Mucosa of rectum (tissue), 2 donors: Measurements from ENCODE around the gene CD36.

ENCODE experiments used
- H3K27ac ChIP-seq, 2 donors: one replicate each; pipeline ENCODE4 v1.7.0; 2013; ENCODE audit warnings: inconsistent platforms in 2 of 2, low read depth in 2 of 2, low read length in 2 of 2
- H3K27me3 ChIP-seq, 2 donors: one replicate each; pipeline ENCODE4 v1.7.0; 2013; ENCODE audit warnings: low read length in 2 of 2; ENCODE audit not compliant: control insufficient read depth in 2 of 2, insufficient read depth in 2 of 2
- H3K36me3 ChIP-seq, 2 donors: one replicate each; pipeline ENCODE4 v1.7.0; 2013; ENCODE audit warnings: low read length in 2 of 2; ENCODE audit not compliant: control insufficient read depth in 2 of 2, insufficient read depth in 2 of 2
- H3K4me1 ChIP-seq, 2 donors: one replicate each; pipeline ENCODE4 v1.7.0; 2013; ENCODE audit warnings: low read length in 2 of 2, mild to moderate bottlenecking in 1 of 2; ENCODE audit not compliant: control insufficient read depth in 2 of 2, insufficient read depth in 2 of 2
- H3K4me3 ChIP-seq, 2 donors: one replicate each; pipeline ENCODE4 v1.7.0; 2013; ENCODE audit warnings: low read length in 2 of 2
- H3K9ac ChIP-seq, 2 donors: one replicate each; pipeline ENCODE4 v1.7.0; 2013; ENCODE audit warnings: low read length in 2 of 2, low read depth in 1 of 2, mild to moderate bottlenecking in 1 of 2
- H3K9me3 ChIP-seq, 2 donors: one replicate each; pipeline ENCODE4 v1.7.0; 2013; ENCODE audit warnings: low read length in 2 of 2; ENCODE audit not compliant: control insufficient read depth in 2 of 2
- donor health status: healthy.
- donor health status: Normal muscosa, but diverticular disease.

The CD36 gene

GRCh38 chr7:80648031-80648600 is 9.7 kb downstream of the CD36 start:
- no peak overlapping the region for H3K9ac ChIP-seq
- no peaks in the 10 kb centered on the region for H3K4me1 ChIP-seq
- no peak overlapping the region for H3K27ac ChIP-seq
- H3K27me3 ChIP-seq: no peaks in the 10 kb centered on the region
- no peak overlapping the region for H3K4me3 ChIP-seq
- no peaks in the 10 kb centered on the region for H3K36me3 ChIP-seq
- H3K9me3 ChIP-seq: no peaks in the 10 kb centered on the region

- Histone ChIP-seq H3K36me3 (no peaks in the 10 kb centered on the region), H3K9ac (no peak overlapping the region), H3K4me3 (no peak overlapping the region), H3K27me3 (no peaks in the 10 kb centered on the region), H3K9me3 (no peaks in the 10 kb centered on the region), H3K4me1 (no peaks in the 10 kb centered on the region), H3K27ac (no peak overlapping the region)
Observed at GRCh38 chr7:80649011-80649410, 10.6 kb downstream of the CD36 start.

- Histone ChIP-seq H3K27ac (no peak overlapping the region), H3K4me3 (no peak overlapping the region), H3K36me3 (no peaks in the 10 kb centered on the region), H3K9me3 (no peaks in the 10 kb centered on the region), H3K9ac (no peak overlapping the region), H3K27me3 (no peaks in the 10 kb centered on the region), H3K4me1 (no peaks in the 10 kb centered on the region)
Observed at GRCh38 chr7:80650030-80650429, 11.6 kb downstream of the CD36 start.

GRCh38 chr7:80651471-80651870 is 13.0 kb downstream of the CD36 start:
- Histone ChIP-seq H3K27ac (no peak overlapping the region), H3K27me3 (no peaks in the 10 kb centered on the region), H3K4me1 (no peaks in the 10 kb centered on the region), H3K9ac (no peak overlapping the region), H3K36me3 (no peaks in the 10 kb centered on the region), H3K4me3 (no peak overlapping the region), H3K9me3 (no peaks in the 10 kb centered on the region)

GRCh38 chr7:80653244-80653643 is 14.8 kb downstream of the CD36 start:
- no peaks in the 10 kb centered on the region for H3K9me3 ChIP-seq
- no peak overlapping the region for H3K4me3 ChIP-seq
- H3K4me1 ChIP-seq: no peaks in the 10 kb centered on the region
- no peaks in the 10 kb centered on the region for H3K27me3 ChIP-seq
- H3K9ac ChIP-seq: no peak overlapping the region
- no peak overlapping the region for H3K27ac ChIP-seq
- no peaks in the 10 kb centered on the region for H3K36me3 ChIP-seq

- no peaks in the 10 kb centered on the region for H3K4me1 ChIP-seq
- H3K27ac ChIP-seq: no peak overlapping the region
- H3K9ac ChIP-seq: no peak overlapping the region
- H3K27me3 ChIP-seq: no peaks in the 10 kb centered on the region
- H3K4me3 ChIP-seq: no peak overlapping the region
- H3K9me3 ChIP-seq: no peaks in the 10 kb centered on the region
- no peaks in the 10 kb centered on the region for H3K36me3 ChIP-seq
Observed at GRCh38 chr7:80654887-80655340, 16.5 kb downstream of the CD36 start.

GRCh38 chr7:80656029-80656428 is 17.6 kb downstream of the CD36 start:
- H3K36me3 ChIP-seq: no peaks in the 10 kb centered on the region
- no peaks in the 10 kb centered on the region for H3K9me3 ChIP-seq
- no peak overlapping the region for H3K4me3 ChIP-seq
- no peaks in the 10 kb centered on the region for H3K27me3 ChIP-seq
- H3K4me1 ChIP-seq: no peaks in the 10 kb centered on the region
- no peak overlapping the region for H3K27ac ChIP-seq
- H3K9ac ChIP-seq: no peak overlapping the region

GRCh38 chr7:80659120-80660055 is 20.9 kb downstream of the CD36 start:
- no peaks in the 10 kb centered on the region for H3K27me3 ChIP-seq
- no peak overlapping the region for H3K4me3 ChIP-seq
- no peak overlapping the region for H3K9ac ChIP-seq
- H3K27ac ChIP-seq: no peak overlapping the region
- H3K9me3 ChIP-seq: no peaks in the 10 kb centered on the region
- H3K36me3 ChIP-seq: no peaks in the 10 kb centered on the region
- H3K4me1 ChIP-seq: no peaks in the 10 kb centered on the region

GRCh38 chr7:80660939-80661338 is 22.5 kb downstream of the CD36 start:
- no peak overlapping the region for H3K9ac ChIP-seq
- H3K27me3 ChIP-seq: no peaks in the 10 kb centered on the region
- no peaks in the 10 kb centered on the region for H3K4me1 ChIP-seq
- H3K27ac ChIP-seq: no peak overlapping the region
- no peaks in the 10 kb centered on the region for H3K36me3 ChIP-seq
- H3K4me3 ChIP-seq: no peak overlapping the region
- no peaks in the 10 kb centered on the region for H3K9me3 ChIP-seq

GRCh38 chr7:80661729-80662128 is 23.3 kb downstream of the CD36 start:
- Histone ChIP-seq H3K27me3 (no peaks in the 10 kb centered on the region), H3K4me3 (no peak overlapping the region), H3K4me1 (no peaks in the 10 kb centered on the region), H3K9ac (no peak overlapping the region), H3K9me3 (no peaks in the 10 kb centered on the region), H3K36me3 (no peaks in the 10 kb centered on the region), H3K27ac (no peak overlapping the region)
